Astrocyte of the spinal cord (primary cell): ENCODE results near the gene ZC3H14.

ENCODE experiments used
- DNase-seq: peaks from one replicate; pipeline ENCODE4 v3.0.0; 2011; ENCODE audit warnings: low read depth, low spot score
- H3K4me3 ChIP-seq: 2 replicates; pipeline ENCODE4 v1.5.1; 2011; ENCODE audit warnings: low read depth, mild to moderate bottlenecking, low read length, moderate library complexity
- CTCF ChIP-seq: IDR thresholded peaks from 2 replicates; pipeline ENCODE4 v1.5.1; 2012; ENCODE audit warnings: low read depth, mild to moderate bottlenecking, low read length, inconsistent platforms
- in situ Hi-C: cut with HindIII; loops from 2 replicates; pipeline ENCODE4 v1.10.0; 2017; ENCODE audit warnings: low sequenced_read_pairs

The ZC3H14 gene

GRCh38 chr14:88590173-88590572 is 27.3 kb downstream of the ZC3H14 start:
- peak; percentile 5 for DNase-seq
- H3K4me3 ChIP-seq: no peak overlapping the region
- no peak for TF ChIP-seq CTCF
- in situ Hi-C loops: no loop called here

GRCh38 chr14:88592031-88592430 is 29.2 kb downstream of the ZC3H14 start:
- in situ Hi-C loops: no loop called here
- no peak for DNase-seq
- H3K4me3 ChIP-seq: no peak overlapping the region
- no peak for TF ChIP-seq CTCF

GRCh38 chr14:88597038-88597437 is 34.2 kb downstream of the ZC3H14 start:
- in situ Hi-C loops: no loop called here
- no peak for DNase-seq
- no peak overlapping the region for H3K4me3 ChIP-seq
- no peak for TF ChIP-seq CTCF

- no peak for TF ChIP-seq CTCF
- in situ Hi-C loops: no loop called here
- no peak overlapping the region for H3K4me3 ChIP-seq
- no peak for DNase-seq
Measured at GRCh38 chr14:88597601-88598000, 34.8 kb downstream of the ZC3H14 start.

GRCh38 chr14:88598097-88598675 is 35.3 kb downstream of the ZC3H14 start:
- H3K4me3 ChIP-seq: no peak overlapping the region
- DNase-seq: no peak
- TF ChIP-seq CTCF: no peak
- in situ Hi-C loops: no loop called here

- no peak overlapping the region for H3K4me3 ChIP-seq
- in situ Hi-C loops: no loop called here
- no peak for TF ChIP-seq CTCF
- DNase-seq: no peak
Measured at GRCh38 chr14:88599326-88599725, 36.5 kb downstream of the ZC3H14 start.
